NCI-H345 (cell line): ENCODE measurements around the gene HRK.

Experiments
- DNase-seq: peaks from one replicate; lab custom pipeline; 2025; lab: John Stamatoyannopoulos, UW

Gene HRK

DNA sequence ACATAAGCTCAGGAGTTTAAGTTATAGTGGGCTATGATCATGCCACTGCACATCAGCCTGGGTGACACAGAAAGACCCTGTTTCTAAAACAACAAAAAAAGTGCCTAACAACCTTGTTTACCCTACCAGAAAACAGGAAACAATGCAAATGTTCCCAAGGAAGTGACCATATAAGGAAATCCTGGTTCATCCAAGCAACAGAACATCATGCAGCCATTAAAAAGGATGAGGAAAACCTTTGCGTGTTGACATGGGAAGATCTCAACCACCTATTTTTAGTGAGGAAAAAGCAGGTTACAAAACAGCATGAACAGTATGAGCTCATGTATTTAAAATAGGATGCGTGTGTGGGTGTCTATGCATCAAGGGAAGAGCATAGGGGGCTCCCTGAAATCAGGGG is 13.7 kb downstream of the HRK start:
- no peak for DNase-seq

DNA sequence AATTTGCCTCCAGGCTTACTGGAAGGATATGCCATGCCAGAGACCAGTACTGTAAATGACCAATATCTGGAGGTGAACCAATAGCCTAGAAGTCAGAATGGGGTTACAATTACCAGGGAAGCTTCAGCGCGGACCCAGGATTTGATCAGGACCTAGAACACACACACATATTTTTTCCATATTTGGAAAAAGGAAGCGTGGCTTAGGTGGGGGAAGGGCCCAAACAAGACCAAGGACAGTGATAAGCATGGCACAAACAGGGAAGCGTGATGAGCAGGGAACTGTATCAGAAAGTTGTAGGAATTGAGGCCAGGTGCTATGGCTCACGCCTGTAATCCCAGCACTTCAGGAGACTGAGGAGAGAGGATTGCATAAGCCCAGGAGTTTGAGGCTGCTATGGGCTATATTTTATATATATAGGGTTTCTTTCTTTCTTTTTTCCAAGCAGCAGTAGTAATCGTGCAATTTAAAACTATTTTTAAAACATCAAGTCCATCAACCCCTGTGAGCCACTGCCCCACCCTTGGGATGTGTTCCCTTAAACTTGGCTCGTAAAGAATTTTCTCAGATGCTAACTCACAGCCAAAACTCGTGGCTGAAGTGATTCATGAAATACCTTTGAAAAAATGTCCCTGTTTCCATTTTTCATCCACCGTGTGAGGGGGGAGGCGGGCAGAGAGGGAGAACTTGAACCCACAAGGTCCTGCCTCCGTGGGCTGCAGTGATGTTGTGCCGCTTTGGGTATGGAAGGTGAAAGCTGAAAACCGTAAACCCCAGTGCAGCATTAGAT is 16.7 kb downstream of the HRK start:
- DNase-seq, result no peak

- no peak for DNase-seq
Measured at GRCh38 chr12:116863275-116863767, 17.9 kb downstream of the HRK start.

DNA sequence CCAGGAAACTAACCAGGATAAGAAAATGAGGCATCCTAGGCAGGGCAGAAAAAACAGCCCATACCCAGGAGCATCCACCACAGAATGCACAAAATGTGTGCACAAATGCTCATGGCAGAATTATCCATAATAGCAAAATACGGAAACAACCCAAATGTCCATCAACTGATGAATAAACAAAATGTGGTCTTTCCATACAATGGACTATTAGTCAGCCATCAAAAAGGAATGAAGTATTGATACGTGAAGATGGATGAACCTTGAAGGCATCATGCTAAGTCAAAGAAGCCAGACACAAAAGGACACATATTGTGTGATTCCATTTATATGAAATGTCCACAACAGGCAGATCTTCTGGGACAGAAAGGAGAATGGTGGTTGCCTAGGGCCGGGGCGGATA is 19.1 kb downstream of the HRK start:
- DNase-seq, result no peak

GRCh38 chr12:116861320-116861719 is 19.9 kb downstream of the HRK start:
- DNase-seq, result no peak

DNA sequence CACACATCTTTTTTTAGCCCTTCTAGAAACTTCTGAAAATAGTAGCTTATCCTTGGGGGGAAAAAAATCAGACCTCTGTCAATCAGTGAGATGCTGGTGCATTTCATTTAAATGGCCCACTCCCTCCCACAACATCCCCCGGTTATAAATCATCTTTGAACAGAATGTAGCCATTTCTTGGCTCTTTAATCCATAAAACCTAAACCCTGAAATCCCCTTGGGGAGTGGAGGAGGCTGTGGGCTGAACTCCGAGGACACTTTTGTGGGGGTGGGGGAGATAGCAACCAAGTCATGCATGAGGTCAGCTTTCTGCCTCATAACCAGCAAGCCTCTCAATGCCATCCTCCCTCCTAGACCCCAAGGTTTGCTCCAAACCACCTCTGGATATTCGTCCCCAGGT is 21.0 kb downstream of the HRK start:
- no peak for DNase-seq

GRCh38 chr12:116859079-116859478 is 22.2 kb downstream of the HRK start:
- DNase-seq, result no peak

GRCh38 chr12:116856729-116857128 is 24.5 kb downstream of the HRK start:
- no peak for DNase-seq

DNA sequence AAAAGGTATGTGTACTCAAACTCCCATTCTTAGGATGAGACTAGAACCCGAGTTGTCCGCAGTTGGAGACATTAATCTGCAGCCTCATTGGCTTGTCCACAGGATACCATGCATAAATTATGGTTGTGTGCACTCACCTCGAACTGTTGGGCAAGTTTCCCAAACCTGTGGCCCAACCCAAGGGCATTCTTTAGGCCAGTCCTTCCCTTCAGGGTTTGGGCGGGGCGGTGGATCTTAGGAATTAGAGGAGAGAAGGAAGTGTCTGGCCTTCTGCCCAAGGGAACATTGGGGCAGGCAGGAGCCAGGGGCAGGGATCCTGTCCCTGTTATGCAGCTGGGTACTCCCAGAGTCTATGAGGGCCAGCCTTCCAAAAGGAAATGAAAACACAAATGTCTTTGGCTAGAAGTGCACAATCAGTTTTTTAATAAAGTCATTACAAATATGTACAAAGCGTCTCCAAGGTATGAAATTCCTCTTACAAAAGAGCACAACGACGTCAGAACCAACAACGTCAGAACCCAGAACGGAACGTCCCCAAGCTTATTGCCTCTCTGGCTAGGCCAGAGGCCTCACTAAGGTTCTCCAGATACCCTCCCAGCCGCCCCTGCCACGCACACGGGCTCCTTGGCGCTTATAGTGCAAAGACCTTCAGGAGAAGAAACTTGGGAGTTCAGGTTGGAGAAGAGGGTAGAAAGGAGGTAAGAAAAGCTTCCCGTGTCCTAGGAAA is 25.3 kb downstream of the HRK start:
- DNase-seq, result no peak

DNA sequence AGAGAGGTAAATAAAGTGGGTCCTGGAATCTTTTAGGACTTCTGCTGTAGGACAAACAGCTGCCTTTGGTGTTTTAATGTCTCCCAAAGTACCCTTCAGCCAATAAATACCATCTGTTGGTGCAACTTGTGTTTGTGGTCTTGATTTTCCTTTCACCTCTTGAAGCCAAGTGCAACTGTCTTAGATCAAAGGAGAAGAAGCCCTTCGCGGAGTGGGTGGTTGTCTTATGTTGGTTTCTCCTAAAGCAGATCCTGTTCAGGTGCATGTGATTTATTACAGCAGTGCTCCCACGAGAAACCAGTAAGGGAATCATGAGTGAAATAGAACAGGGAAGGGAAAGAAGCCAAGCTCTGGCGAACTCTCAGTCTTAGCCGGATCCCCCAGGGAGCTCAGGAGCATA is 27.7 kb downstream of the HRK start:
- DNase-seq, result no peak

GRCh38 chr12:116852303-116852702 is 28.9 kb downstream of the HRK start:
- DNase-seq, result no peak

- no peak for DNase-seq
Measured at GRCh38 chr12:116849216-116849615, 32.0 kb downstream of the HRK start.

DNA sequence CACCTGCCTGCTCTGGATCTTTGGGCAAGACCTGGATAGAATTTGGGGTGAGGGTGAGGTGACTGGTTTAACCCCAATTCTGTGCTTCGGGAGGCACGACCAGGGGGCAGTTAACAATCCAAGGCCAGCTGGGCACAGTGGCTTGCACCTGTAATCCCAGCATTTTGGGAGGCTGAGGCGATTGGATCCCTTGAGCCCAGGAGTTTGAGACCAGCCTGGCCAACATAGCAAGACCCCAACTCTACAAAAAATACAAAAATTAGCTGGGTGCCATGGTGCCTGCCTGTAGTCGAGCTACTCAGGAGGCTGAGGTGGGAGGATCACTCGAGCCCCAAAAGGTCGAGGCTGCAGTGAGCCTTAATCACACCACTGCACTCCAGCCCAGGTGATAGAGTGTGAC is 38.2 kb downstream of the HRK start:
- no peak for DNase-seq

- no peak for DNase-seq
Measured at GRCh38 chr12:116839287-116839830, 41.9 kb downstream of the HRK start.

GRCh38 chr12:116838365-116838764 is 42.9 kb downstream of the HRK start:
- DNase-seq, result no peak

DNA sequence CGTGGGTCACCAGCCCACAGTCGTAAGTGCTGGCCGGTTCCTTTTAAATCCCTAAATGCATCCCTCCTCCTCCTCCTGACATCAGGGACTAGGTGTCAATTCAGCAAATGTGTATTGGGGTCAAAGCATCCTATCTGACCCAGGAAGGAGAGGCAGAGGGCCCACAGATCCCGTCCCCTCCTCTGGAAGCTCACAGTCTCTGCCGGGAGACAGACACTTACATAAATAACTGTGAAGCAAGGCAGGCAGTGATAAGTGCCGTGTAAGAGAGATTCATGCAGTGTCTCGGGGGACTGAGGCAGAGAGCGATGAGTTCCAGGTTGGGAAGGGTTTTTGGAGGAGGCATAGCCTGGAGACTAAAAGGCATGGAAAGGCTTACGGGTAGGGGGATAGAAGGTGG is 44.1 kb downstream of the HRK start:
- no peak for DNase-seq

DNA sequence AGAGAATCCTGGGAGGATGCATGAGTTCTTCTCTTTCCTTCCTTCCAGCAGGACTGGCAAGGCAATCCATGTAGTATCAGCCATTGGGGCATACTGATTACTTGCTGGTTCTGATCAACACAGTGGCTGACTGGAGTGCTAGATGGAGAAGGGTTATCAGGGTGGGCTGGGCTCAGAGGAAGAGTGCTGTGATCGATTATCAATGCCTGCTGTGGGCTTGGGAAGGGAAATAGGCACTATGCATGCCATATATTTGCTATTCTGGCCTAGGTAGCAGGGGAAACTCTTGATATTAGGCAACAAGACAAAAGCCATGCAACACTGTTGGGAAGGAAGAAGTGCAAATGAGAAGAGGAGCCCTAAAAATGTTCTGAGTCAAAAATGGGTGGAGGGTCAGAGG is 45.8 kb downstream of the HRK start:
- no peak for DNase-seq

DNA sequence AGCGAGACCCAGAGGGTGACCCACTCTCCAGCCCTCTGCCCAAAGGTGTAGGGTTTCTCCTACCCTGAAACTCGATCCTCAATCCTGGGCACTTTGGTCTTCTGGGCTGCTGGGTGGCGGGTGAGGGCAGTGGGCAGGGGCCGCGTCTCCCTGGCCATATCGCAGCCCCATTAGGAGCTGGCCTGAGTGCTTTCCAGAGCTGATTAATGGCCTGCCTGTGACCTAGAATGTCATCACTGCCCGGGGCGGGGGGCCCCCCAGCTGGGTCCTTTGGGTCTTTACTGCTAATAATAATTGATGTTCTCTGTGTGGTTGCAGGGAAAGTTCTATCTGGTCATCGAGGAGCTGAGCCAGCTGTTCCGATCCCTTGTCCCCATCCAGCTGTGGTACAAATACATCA is 47.8 kb downstream of the HRK start:
- no peak for DNase-seq

GRCh38 chr12:116832353-116832752 is 48.9 kb downstream of the HRK start:
- DNase-seq, result no peak

DNA sequence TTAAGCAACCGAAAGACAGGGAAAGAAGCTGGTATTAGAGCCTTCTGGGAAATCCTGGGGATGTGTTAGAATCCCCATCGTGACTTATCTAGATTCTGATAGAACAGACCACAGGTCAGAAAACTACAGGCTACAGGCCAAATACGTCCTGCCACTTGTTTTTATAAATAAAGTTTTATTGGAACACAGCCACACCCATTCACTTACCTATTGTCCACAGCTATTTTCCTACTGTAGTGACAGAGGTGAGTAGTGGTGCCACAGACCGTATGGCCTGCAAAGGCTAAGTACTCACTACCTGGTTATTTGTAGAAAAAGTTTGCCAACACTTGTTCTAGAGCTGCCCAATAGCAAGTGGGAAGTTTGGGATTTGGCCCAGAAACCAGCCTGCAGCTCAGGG is 53.8 kb downstream of the HRK start:
- DNase-seq, result no peak

DNA sequence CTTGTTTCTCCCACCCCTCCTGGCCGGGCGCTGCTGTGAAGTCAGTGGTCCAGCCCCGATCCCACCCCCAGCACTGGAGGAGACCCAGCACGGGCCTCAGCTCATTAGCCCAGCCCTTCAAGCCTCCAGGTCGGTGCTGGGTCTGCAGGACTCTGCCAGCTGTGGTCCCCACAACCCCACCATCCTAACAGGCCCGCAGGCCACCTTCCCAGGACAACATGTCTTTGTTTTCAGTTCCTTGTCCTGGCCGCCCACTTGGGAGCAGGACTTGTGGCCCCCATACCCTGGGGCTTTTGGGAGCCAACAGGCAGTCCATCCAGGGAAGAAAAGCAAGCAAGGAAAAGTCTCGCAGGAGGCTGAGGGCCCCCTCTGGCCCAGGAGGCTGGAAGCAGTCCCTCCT is 60.0 kb downstream of the HRK start:
- DNase-seq, result no peak

GRCh38 chr12:116820064-116820656 is 61.1 kb downstream of the HRK start:
- no peak for DNase-seq
